GM23338 (cell line): ENCODE data around the gene RCVRN.

Source experiments
- EZH2 ChIP-seq: fragments of 200-600 bp; sonication (generic); IDR thresholded peaks from one replicate; pipeline ENCODE4 v1.8.0; 2017; ENCODE audit warnings: antibody characterized with exemption, mild to moderate bottlenecking, low read depth; ENCODE audit not compliant: unreplicated experiment
- POLR2AphosphoS5 ChIP-seq: IDR thresholded peaks from 2 replicates; pipeline ENCODE4 v1.6.1; 2016; ENCODE audit warnings: antibody characterized with exemption, low read depth
- TF ChIP-seq, protein P1 (sequence below), 2 experiments: fragments of 200-600 bp in 1 of 2; sonication (generic) in 1 of 2; conservative IDR thresholded peaks; 2 replicates each; pipeline versions ENCODE4 v1.5.1 to v1.6.1; 2016 to 2017; ENCODE audit warnings: antibody characterized with exemption in 2 of 2, low read depth in 2 of 2, mild to moderate bottlenecking in 2 of 2, moderate library complexity in 1 of 2

DNA sequence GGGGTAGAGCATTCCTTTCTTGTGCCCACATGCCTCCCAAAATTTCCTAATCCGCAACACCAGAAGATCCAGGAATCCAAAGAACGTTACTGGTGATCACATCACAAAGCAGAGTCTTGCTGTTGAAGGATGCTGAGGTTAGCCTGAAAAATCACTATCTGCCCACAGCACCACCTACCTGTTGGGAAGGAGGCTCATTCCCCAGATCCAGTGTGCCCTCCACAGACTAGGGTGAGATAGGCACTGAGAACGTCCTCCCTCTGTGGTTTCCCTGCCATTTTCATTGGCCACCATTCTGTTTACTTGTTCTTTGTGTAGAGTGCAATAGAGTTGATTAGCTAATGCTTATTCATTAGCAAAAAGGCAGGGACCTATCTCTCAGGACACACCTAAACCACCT is 30.3 kb downstream of the RCVRN start:
- TF ChIP-seq EZH2, result no peak
- TF ChIP-seq, protein P1, sequence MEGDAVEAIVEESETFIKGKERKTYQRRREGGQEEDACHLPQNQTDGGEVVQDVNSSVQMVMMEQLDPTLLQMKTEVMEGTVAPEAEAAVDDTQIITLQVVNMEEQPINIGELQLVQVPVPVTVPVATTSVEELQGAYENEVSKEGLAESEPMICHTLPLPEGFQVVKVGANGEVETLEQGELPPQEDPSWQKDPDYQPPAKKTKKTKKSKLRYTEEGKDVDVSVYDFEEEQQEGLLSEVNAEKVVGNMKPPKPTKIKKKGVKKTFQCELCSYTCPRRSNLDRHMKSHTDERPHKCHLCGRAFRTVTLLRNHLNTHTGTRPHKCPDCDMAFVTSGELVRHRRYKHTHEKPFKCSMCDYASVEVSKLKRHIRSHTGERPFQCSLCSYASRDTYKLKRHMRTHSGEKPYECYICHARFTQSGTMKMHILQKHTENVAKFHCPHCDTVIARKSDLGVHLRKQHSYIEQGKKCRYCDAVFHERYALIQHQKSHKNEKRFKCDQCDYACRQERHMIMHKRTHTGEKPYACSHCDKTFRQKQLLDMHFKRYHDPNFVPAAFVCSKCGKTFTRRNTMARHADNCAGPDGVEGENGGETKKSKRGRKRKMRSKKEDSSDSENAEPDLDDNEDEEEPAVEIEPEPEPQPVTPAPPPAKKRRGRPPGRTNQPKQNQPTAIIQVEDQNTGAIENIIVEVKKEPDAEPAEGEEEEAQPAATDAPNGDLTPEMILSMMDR (conservative IDR thresholded peaks at IDR 0.05; ENCODE audit: low read depth in 2 of 2), result peak; percentile 28 to 48; a peak in 2 of 4 replicates
- TF ChIP-seq POLR2AphosphoS5, result no peak
